ENCODE results near the gene SELENOS. TPM values are rescaled to one million over a fixed set of nuclear protein-coding genes. Genes with fewer than 3 reads are reported as not detected.

SELENOS gene
- total RNA-seq, 6 experiments from 2014 or later, result 30.4 to 52.5 (median 39.6) TPM

GRCh38 chr15:101316529-101316928 is 39.2 kb upstream of the SELENOS start:
- TF ChIP-seq POLR2A (IDR thresholded peaks at IDR 0.05) (no peak), CTCF (IDR thresholded peaks at IDR 0.05) (no peak)
- peak in 2 of 3 donors; percentile 29 to 32 for DNase-seq
- peaks cover 0 to 84% (median 21%) of the 10 kb centered on the region in 4 donors for H3K36me3 ChIP-seq
- 100% methylated on average over 2 of the region's 5 CpGs for WGBS (ENCODE audit: insufficient coverage, low coverage, low lambda C conversion rate, missing lambda C conversion rate)
- no peaks in the 10 kb centered on the region for H3K27me3 ChIP-seq
- H3K9me3 ChIP-seq, result no peaks in the 10 kb centered on the region
- ATAC-seq, result no peak
- peaks cover 0 to 11% (median 0%) of the 10 kb centered on the region in 4 donors for H3K4me1 ChIP-seq
- no peak overlapping the region for H3K4me3 ChIP-seq
- H3K27ac ChIP-seq, result no peak overlapping the region
- intact Hi-C loops (cut with DNase I), result no loop called here

GRCh38 chr15:101315736-101316135 is 38.5 kb upstream of the SELENOS start:
- ATAC-seq, result no peak
- Histone ChIP-seq H3K27me3 (no peaks in the 10 kb centered on the region), H3K27ac (no peak overlapping the region), H3K4me3 (no peak overlapping the region), H3K36me3 (peaks cover 0 to 79% (median 19%) of the 10 kb centered on the region in 4 donors), H3K4me1 (peaks cover 0 to 11% (median 0%) of the 10 kb centered on the region in 4 donors), H3K9me3 (no peaks in the 10 kb centered on the region)
- peak in 1 of 3 donors; percentile 41 for DNase-seq
- 74% methylated on average over 5 of the region's 10 CpGs for WGBS (ENCODE audit: insufficient coverage, low coverage, low lambda C conversion rate, missing lambda C conversion rate)
- intact Hi-C loops (cut with DNase I), result no loop called here
- no peak for TF ChIP-seq POLR2A (IDR thresholded peaks at IDR 0.05)
- TF ChIP-seq CTCF (IDR thresholded peaks at IDR 0.05), result no peak

GRCh38 chr15:101314336-101315125 is 37.2 kb upstream of the SELENOS start:
- intact Hi-C loops (cut with DNase I), result no loop called here
- Histone ChIP-seq H3K4me1 (peaks cover 0 to 11% (median 0%) of the 10 kb centered on the region in 4 donors), H3K36me3 (peaks cover 0 to 79% (median 18%) of the 10 kb centered on the region in 4 donors), H3K4me3 (no peak overlapping the region), H3K27me3 (no peaks in the 10 kb centered on the region), H3K27ac (no peak overlapping the region), H3K9me3 (no peaks in the 10 kb centered on the region)
- WGBS (ENCODE audit: insufficient coverage, low coverage, low lambda C conversion rate, missing lambda C conversion rate), result 95% methylated on average over 7 of the region's 19 CpGs
- ATAC-seq (peak in 1 of 4 donors; percentile 3), DNase-seq (peak in 2 of 3 donors; percentile 29 to 38)
- TF ChIP-seq CTCF (IDR thresholded peaks at IDR 0.05) (no peak), POLR2A (IDR thresholded peaks at IDR 0.05) (no peak)

GRCh38 chr15:101313041-101313761 is 35.9 kb upstream of the SELENOS start:
- peak in 2 of 3 donors; percentile 72 to 74 for DNase-seq
- Histone ChIP-seq H3K9me3 (no peaks in the 10 kb centered on the region), H3K4me3 (no peak overlapping the region), H3K27ac (no peak overlapping the region), H3K27me3 (no peaks in the 10 kb centered on the region), H3K4me1 (peaks cover 0 to 11% (median 0%) of the 10 kb centered on the region in 4 donors), H3K36me3 (peaks cover 0 to 78% (median 19%) of the 10 kb centered on the region in 4 donors)
- intact Hi-C loops (cut with DNase I), result no loop called here
- WGBS (ENCODE audit: insufficient coverage, low coverage, low lambda C conversion rate, missing lambda C conversion rate), result 77% methylated on average over 11 of the region's 21 CpGs
- peak; percentile 61 to 85 (median 79) for ATAC-seq
- TF ChIP-seq POLR2A (IDR thresholded peaks at IDR 0.05) (no peak), CTCF (IDR thresholded peaks at IDR 0.05) (no peak)
